Measurements from ENCODE around the gene UBE2Z.

DNA sequence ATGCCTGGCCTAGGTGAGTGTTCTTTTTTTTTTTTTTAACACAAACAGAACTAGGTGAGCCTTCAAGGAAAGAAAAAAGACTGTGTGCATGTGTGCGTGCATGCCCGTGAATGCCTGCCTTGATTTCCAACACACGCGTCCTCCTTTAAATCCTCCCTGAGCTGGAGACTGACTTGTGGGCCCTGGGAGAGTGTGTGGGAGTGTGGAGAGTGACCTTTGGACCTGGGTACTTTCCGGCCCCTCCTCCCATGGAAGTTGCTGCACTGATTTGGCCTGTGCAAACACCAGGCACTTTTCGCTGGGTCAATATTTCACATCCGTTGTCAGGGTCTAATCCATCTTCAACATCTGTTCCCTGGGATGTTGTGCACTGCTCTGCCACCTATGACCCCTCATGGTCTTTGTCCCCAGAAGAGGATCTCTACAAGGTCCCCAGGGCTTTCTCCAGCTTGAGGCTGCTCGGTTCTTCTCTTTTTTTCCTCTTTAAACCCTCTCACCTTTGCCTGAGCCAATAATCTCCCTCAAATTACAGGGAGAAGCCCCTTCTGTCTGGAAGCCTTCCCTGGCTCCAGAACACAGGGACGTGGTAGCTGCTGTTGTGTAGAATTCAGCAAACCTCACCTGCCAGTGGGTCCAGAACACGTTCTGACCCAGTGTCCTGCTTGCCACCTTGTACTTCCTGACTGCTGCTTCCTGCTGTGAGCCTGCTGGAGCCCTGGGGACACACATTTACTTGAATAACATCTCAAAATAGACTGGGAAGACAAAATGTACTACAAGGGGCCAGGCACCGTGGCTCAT lies 36.5 kb upstream of the UBE2Z start:
- TF ChIP-seq EZH2phosphoT487 (IDR thresholded peaks at IDR 0.05; ENCODE audit: insufficient read depth, low read depth) = no peak
- no peak for TF ChIP-seq EZH2 (IDR thresholded peaks at IDR 0.05; ENCODE audit: insufficient read depth, poor library complexity, severe bottlenecking)
